Neural cell (in vitro differentiated cells): ENCODE measurements around the gene EHD4.

ENCODE experiments used
- CTCF ChIP-seq: fragments of 450-650 bp; IDR thresholded peaks from 2 replicates; pipeline ENCODE4 v1.5.1; 2014; ENCODE audit warnings: antibody characterized with exemption, mild to moderate bottlenecking, moderate library complexity; ENCODE audit not compliant: poor library complexity, severe bottlenecking
- EZH2 ChIP-seq: fragments of 200-600, 300-800 bp; shearing (Covaris generic), sonication (generic); IDR thresholded peaks from 2 replicates; pipeline ENCODE4 v1.6.1; 2014; ENCODE audit warnings: antibody characterized with exemption, low read length, borderline replicate concordance, mild to moderate bottlenecking; ENCODE audit not compliant: insufficient read depth, poor library complexity, severe bottlenecking
- REST ChIP-seq: IDR thresholded peaks from 2 replicates; pipeline ENCODE4 v1.6.1; 2012; ENCODE audit warnings: borderline replicate concordance

GRCh38 chr15:41884458-41884857 is 87.9 kb downstream of the EHD4 start:
- no peak for TF ChIP-seq CTCF
- TF ChIP-seq REST, result no peak
- no peak for TF ChIP-seq EZH2
